GM15510 (cell line): ENCODE results near the gene ROBO2.

Experiments
- POLR2A ChIP-seq: IDR thresholded peaks from 3 replicates; pipeline ENCODE4 v1.6.1; 2011; ENCODE audit warnings: borderline replicate concordance; ENCODE audit not compliant: insufficient read length; ENCODE audit errors: extremely low read depth

The ROBO2 gene

DNA sequence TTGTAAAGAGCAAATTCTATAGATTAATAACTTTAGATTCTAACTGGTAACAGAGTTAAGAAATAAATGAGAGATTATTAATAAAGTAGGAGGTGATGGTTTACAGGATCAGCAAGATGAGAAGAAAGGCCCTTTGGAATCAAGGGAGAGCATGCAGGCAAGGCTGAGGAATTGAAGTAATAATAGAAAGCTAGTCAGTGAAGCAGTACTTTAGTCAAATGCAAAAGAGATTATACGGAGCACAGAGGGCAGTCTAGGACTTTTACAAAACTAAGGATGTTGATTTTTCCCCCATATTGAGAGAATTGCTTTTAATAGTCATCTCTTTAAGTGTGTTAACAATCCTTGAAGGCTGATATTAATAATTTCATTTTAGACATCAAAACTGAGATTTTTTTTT lies 146.4 kb downstream of the ROBO2 start:
- TF ChIP-seq POLR2A = no peak

DNA sequence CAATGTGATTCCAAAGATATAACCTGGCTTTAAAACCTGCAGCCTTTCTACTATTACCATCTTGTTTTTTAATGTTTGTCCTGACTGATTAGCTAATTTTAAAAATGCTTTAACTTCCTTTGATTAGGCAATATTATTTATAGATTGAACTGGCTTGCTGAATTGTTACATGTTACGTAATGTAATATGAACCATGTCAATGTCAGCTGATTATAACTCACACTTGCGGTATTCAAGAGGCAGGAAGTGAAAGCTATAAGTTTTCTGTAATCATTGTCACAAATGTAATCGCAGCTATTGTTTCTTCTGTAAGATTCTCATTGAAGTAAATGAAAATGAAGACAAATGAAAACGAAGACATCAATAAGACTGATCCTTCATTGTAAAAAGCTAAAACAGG lies 146.8 kb downstream of the ROBO2 start:
- no peak for TF ChIP-seq POLR2A

GRCh38 chr3:77188210-77188609 lies 148.3 kb downstream of the ROBO2 start:
- TF ChIP-seq POLR2A = no peak

DNA sequence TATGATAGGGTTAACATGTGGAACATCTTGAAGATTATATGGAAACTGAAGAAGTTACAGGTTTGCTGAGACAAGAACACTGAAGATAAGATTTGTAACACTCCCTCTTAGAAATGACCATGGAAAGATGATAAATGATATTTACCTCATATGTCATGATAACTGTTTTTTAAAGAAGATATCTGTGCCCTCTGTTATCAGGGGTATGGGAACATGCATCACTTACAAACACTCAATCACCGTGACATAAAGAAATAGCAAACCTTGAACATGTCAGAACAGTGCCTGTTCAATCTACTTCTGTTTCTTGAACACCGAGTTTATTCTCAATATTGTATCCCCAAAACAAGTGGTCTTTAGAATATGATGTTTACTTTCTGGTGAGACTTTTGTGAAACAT lies 149.4 kb downstream of the ROBO2 start:
- no peak for TF ChIP-seq POLR2A

GRCh38 chr3:77189684-77190083 lies 149.8 kb downstream of the ROBO2 start:
- no peak for TF ChIP-seq POLR2A

DNA sequence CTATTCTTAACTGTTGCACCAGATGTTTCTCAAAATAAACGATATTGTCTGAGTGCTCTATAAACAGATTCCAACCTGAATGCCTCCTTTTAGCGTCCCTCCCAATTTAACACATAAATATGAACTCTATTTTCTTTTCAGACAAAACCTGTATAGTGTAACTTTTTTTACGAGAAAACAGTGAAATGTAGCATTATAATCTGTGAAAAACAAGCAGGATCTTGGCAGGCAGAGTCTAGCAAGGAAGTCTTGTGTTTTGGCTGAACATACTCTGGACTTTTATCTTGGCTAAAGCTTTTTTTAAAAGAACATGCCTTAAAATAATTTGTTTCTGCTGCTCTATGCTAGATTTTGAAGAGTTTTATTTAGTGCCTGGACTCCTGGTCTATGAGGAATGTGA lies 150.5 kb downstream of the ROBO2 start:
- no peak for TF ChIP-seq POLR2A

DNA sequence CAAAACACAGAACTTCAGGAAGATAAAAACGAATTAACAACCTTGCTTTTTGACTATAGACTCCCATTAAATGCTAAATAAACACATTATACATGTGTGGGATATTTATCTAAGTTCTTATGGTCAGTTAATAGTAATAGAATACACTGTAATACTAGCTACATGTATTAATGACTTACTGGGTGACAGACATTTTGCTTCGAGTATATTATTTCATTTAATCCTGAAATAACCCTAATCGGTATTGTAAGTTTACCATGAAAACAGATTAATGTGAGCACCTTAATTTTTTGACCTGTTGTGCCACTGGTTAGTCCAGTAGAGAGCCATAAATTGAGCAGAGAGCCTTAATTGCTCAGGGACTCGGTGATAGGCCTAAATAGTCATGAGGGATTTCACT lies 151.1 kb downstream of the ROBO2 start:
- TF ChIP-seq POLR2A = no peak

GRCh38 chr3:77191640-77192039 lies 151.7 kb downstream of the ROBO2 start:
- no peak for TF ChIP-seq POLR2A

DNA sequence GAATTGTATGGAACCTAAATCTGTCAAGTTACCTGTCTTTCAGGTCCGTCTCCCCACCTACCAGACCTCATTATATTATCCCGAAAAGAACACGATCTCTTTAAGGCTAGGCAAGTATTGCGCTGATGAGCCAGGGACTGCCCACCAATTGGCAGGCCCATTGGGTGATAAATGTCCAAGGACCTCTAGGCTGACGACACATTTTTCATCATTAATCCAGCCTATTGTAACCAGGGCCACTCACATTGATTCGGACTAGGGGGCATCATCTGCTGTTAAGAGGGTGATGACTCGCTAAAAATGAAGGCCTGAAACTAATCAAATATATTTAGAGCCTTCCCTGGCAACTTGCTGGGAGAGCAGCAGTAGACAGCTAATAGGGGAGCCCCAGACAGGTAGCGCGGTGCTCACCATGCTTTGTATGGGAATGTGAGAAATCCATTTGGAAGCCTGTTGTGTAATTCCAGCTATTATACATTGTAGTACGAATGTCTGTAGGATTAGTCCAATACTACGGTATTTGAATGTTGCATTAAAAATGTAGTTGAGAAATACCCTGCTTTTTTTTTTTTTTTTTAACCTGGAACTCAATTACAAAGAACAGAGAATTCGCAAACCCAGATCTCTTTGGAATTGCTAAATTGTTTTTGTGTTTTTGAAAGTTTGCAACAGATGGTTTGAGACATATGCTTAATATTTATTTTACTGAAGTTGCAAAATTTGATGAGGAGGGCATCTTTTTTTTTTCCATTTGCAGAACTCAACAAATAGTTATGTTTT lies 156.1 kb downstream of the ROBO2 start:
- TF ChIP-seq POLR2A = no peak

GRCh38 chr3:77197408-77197807 lies 157.5 kb downstream of the ROBO2 start:
- TF ChIP-seq POLR2A = no peak

DNA sequence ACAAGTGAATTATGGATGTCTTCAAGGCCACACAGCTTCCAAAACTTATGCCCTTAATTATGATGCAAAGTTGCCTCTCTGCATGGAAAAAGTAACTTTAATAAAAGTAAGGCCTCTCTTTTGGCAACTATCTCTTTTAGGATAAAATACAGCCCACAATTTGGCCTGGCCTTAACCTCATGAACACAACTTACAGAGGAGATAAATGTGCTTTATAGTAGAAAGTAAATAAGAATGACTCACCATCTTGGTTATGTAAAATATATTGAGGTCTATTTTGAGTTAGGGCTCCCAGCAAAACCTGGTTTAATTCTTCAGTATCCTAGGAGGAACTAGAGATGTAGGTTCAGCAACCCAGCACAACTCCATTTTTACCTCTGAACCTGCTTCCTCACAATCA lies 164.0 kb downstream of the ROBO2 start:
- TF ChIP-seq POLR2A = no peak

DNA sequence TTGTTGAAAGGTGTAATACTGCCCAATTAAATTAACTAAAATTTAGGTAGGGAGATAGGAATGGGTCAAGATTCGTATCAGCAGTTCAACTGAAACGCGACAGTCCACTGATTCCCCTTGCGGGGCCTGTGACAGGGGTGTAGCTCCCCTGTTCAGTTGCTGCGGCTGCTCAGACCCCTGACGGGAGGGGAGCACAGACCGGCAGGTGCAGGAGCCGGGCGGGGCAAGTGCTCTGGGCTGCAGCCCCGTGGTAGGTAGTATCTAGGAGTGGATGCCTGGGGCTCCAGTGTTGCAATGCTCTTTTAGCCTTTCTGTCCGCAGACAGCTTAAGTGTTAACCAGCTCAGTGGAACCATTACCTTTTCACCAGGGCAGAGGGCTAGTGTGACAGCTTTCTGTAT lies 164.9 kb downstream of the ROBO2 start:
- TF ChIP-seq POLR2A = no peak

DNA sequence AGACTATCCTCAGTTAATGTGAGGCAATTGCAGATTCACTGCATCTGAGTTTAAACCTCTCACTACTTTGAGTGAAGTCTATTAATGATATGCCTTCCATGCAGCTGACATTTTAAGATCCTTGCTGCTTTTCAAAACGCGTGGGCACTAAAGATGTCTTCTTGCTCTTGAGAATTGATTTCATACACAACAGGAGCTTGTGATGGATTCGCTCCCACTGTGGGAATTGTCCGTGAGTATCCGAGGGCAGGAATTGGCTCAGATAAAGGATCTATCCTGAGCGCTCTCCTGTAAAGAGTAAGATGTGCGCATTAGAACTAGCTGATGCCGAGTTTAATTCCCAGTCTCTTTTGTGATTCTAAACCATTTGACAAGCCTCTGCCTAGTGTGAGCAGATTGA lies 167.9 kb downstream of the ROBO2 start:
- TF ChIP-seq POLR2A = no peak

GRCh38 chr3:77222701-77223100 lies 182.8 kb downstream of the ROBO2 start:
- no peak for TF ChIP-seq POLR2A

DNA sequence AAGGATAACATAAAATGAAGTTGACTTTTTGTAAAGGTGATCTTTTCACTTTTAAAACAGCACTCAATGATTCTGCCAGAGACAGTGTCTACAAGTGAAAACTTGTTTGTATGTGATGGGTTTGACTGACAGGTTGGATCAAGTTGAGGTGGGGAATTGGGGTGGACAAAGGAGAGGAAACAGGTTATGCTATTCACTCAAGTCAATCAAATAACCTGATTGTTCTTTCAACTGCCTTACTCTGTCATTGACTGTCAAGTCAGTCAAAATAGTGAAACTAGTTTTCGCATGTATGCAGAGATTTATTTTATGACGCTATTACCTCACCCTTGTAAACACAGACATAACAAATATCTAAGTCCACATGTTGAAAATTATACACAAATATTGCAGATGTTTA lies 187.7 kb downstream of the ROBO2 start:
- no peak for TF ChIP-seq POLR2A

GRCh38 chr3:77232557-77232956 lies 192.7 kb downstream of the ROBO2 start:
- no peak for TF ChIP-seq POLR2A

DNA sequence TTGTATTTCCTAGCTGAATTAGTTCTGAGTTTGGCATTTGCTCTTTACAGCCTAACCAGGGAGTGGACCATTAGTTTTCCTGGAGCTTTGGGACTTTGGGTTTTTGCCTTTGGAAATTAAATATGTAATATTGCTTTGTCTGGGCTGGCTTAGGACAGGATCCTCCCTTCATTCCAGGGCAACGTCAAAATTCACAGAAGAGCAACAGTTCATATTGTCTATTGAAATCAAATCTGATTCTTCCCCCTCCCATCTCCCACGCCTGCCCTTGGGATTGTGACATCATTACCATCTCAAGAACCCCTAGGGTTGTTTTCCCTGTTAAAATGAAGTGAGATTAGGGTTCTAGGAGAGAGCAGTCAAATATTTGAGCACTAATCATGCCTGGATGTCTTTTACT lies 194.1 kb downstream of the ROBO2 start:
- TF ChIP-seq POLR2A = no peak
